ENCODE results near the gene RNU2-1. TPM values are rescaled to one million over a fixed set of nuclear protein-coding genes. Genes with fewer than 3 reads are reported as not detected.

The RNU2-1 gene
- total and polyA plus RNA-seq, 2 of the 13 experiments (the other 11 are each of a cell fraction or from before 2014, with no cell fraction given) = not detected

- TF ChIP-seq ZMAT5 (CRISPR knock-in tag; IDR thresholded peaks at IDR 0.05; ENCODE audit: borderline replicate concordance, low read depth) (no peak), ZNF276 (CRISPR knock-in tag; IDR thresholded peaks at IDR 0.05; ENCODE audit: low read depth) (no peak), ZNF749 (CRISPR knock-in tag; IDR thresholded peaks at IDR 0.05; ENCODE audit: borderline replicate concordance) (no peak), MXD1 (CRISPR knock-in tag; IDR thresholded peaks at IDR 0.05) (peak; percentile 59), MYNN (CRISPR knock-in tag; IDR thresholded peaks at IDR 0.05; ENCODE audit: low read depth) (no peak), ZNF879 (CRISPR knock-in tag; IDR thresholded peaks at IDR 0.05) (no peak), PBX2 (CRISPR knock-in tag; IDR thresholded peaks at IDR 0.05) (no peak), ZNF468 (CRISPR knock-in tag; IDR thresholded peaks at IDR 0.05) (no peak), ZNF280D (CRISPR knock-in tag; IDR thresholded peaks at IDR 0.05) (no peak; the same call in 1 of the 2 replicates), ZFP90 (CRISPR knock-in tag; IDR thresholded peaks at IDR 0.05; ENCODE audit: borderline replicate concordance) (peak; percentile 37; the same call in 1 of the 2 replicates), ZBTB42 (CRISPR knock-in tag; IDR thresholded peaks at IDR 0.05) (no peak; the same call in 1 of the 2 replicates), SPEN (CRISPR knock-in tag; IDR thresholded peaks at IDR 0.05; ENCODE audit: low read depth) (no peak; the same call in 1 of the 2 replicates), PITX1 (CRISPR knock-in tag; IDR thresholded peaks at IDR 0.05) (peak; percentile 49; the same call in 1 of the 2 replicates), ARID3A (IDR thresholded peaks at IDR 0.05; ENCODE audit: low read depth, low read length) (no peak), NFE2 (CRISPR knock-in tag; IDR thresholded peaks at IDR 0.05) (no peak), ATF5 (CRISPR knock-in tag; IDR thresholded peaks at IDR 0.05; ENCODE audit: low read depth) (no peak), KDM5B (CRISPR knock-in tag; IDR thresholded peaks at IDR 0.05; ENCODE audit: borderline replicate concordance) (peak; percentile 93), AKAP8 (CRISPR knock-in tag; IDR thresholded peaks at IDR 0.05) (peak; percentile 81; the same call in 1 of the 2 replicates)
Observed at GRCh38 chr17:43211480-43212402, 22.0 kb downstream of the RNU2-1 start, which contains the start of gene TMEM106A (continued).
